HepG2 (cell line): Measurements from ENCODE around the gene FAM111A. TPM values are rescaled to one million over a fixed set of nuclear protein-coding genes. Genes with fewer than 3 reads are reported as not detected.

Experiments
- ATAC-seq: fragments of 200-7000 bp; cut with Tn5 transposase; 3 replicates; pipeline ENCODE4 v1.9.1; 2020; ENCODE audit warnings: mild to moderate bottlenecking, moderate library complexity
- BruUV-seq: library from RNA; stranded (reverse); fragments of 400-500 nt; replicated peaks from 2 replicates; lab custom pipeline; 2021; lab: Mats Ljungman, UMichigan
- CTCF ChIA-PET: fragments of 300-600 bp; formaldehyde crosslinking; extraction: SDS; loops from one replicate; lab custom pipeline; 2021; ENCODE audit warnings: low total read pairs, inconsistent platforms, low intra/inter-chr PET ratio; lab: Yijun Ruan, JAX
- POLR2A ChIA-PET: fragments of 350-600 bp; sonication (Branson Sonifier 250); formaldehyde crosslinking; loops from one replicate; lab custom pipeline; 2020; ENCODE audit warnings: antibody characterized with exemption, inconsistent platforms; lab: Yijun Ruan, JAX
- DNase-seq: peaks from one replicate; pipeline ENCODE4 v3.0.0-alpha.2; 2015; ENCODE audit warnings: low spot score
- FAIRE-seq: peaks from 3 replicates; lab custom pipeline; 2011; peaks lifted over from hg19 to GRCh38; lab: Jason Lieb, UNC
- H2AFZ ChIP-seq: one replicate; pipeline ENCODE4 v1.6.1; 2011; ENCODE audit warnings: low read length, inconsistent platforms
- H3K27ac ChIP-seq: fragments of 300-600 bp; 3 replicates; pipeline ENCODE4 v1.8.0; 2011; ENCODE audit warnings: mixed run types, mild to moderate bottlenecking, mixed read lengths, low read length, inconsistent platforms; ENCODE audit not compliant: insufficient read depth; ENCODE audit errors: extremely low read length
- H3K27me3 ChIP-seq, 2 experiments: fragments of 200-600 bp in 1 of 2; 2 replicates in 1 of 2; 3 replicates in 1 of 2; pipeline versions ENCODE4 v1.6.0 to v1.8.0; 2011; ENCODE audit warnings: low read length in 2 of 2, mild to moderate bottlenecking in 2 of 2, moderate library complexity in 2 of 2, inconsistent platforms in 1 of 2; ENCODE audit not compliant: insufficient read depth in 2 of 2, control insufficient read depth in 1 of 2
- H3K36me3 ChIP-seq, 2 experiments: fragments of 200-600 bp in 1 of 2; replicated peaks in 1 of 2; 2 replicates in 1 of 2; 3 replicates in 1 of 2; pipeline versions ENCODE4 v1.5.1 to v1.8.0; 2011; ENCODE audit warnings: low read length in 2 of 2, inconsistent platforms in 1 of 2; ENCODE audit not compliant: insufficient read depth in 2 of 2, control insufficient read depth in 1 of 2
- H3K4me1 ChIP-seq: 2 replicates; pipeline ENCODE4 v1.5.1; 2012; ENCODE audit warnings: low read length, inconsistent platforms; ENCODE audit not compliant: insufficient read depth
- H3K4me2 ChIP-seq: 2 replicates; pipeline ENCODE4 v1.6.0; 2011; ENCODE audit warnings: low read depth, low read length, inconsistent platforms
- H3K4me3 ChIP-seq, 3 experiments: fragments of 200-600 bp in 1 of 3; sonication (generic), shearing (Covaris generic) in 1 of 3; replicated peaks in 1 of 3; 2 replicates each; pipeline ENCODE4 v1.5.1; 2011 to 2016; ENCODE audit warnings: low read length in 3 of 3, inconsistent platforms in 2 of 3, low read depth in 2 of 3, mild to moderate bottlenecking in 2 of 3, control low read depth in 1 of 3, mixed read lengths in 1 of 3; ENCODE audit not compliant: insufficient read depth in 1 of 3
- H3K79me2 ChIP-seq: one replicate; pipeline ENCODE4 v1.6.1; 2011; ENCODE audit warnings: low read length, inconsistent platforms; ENCODE audit not compliant: insufficient read depth
- H3K9ac ChIP-seq: 2 replicates; pipeline ENCODE4 v1.6.0; 2011; ENCODE audit warnings: mild to moderate bottlenecking, low read depth, low read length, inconsistent platforms; ENCODE audit not compliant: insufficient read depth
- H3K9me3 ChIP-seq: 2 replicates; pipeline ENCODE4 v1.5.1; 2012; ENCODE audit warnings: mild to moderate bottlenecking, low read length
- H4K20me1 ChIP-seq: 2 replicates; pipeline ENCODE4 v1.6.0; 2011; ENCODE audit warnings: inconsistent platforms, mild to moderate bottlenecking, low read length, moderate library complexity; ENCODE audit not compliant: insufficient read depth
- ATF1 ChIP-seq: IDR thresholded peaks from 2 replicates; pipeline ENCODE4 v1.6.1; 2016; ENCODE audit warnings: mild to moderate bottlenecking, control low read depth
- CBFB ChIP-seq: sonication (generic); formaldehyde crosslinking; IDR thresholded peaks from 2 replicates; pipeline ENCODE4 v1.4.0; 2020; ENCODE audit warnings: missing genetic modification reagents
- TAF1 ChIP-seq: sonication (generic); formaldehyde crosslinking; IDR thresholded peaks from 2 replicates; pipeline ENCODE4 v1.4.0; 2020; ENCODE audit warnings: missing genetic modification reagents
- ZNF549 ChIP-seq: sonication (generic); formaldehyde crosslinking; IDR thresholded peaks from 2 replicates; pipeline ENCODE4 v1.5.0; 2020; ENCODE audit warnings: missing genetic modification reagents
- WGBS: methylation state at CpG from one replicate; pipeline ENCODE4 v1.1.6; 2017; ENCODE audit warnings: low lambda C conversion rate; 5-methylcytosine and 5-hydroxymethylcytosine counted together
- in situ Hi-C: cut with HindIII; loops from 2 replicates; pipeline ENCODE4 v1.10.0; 2017; ENCODE audit warnings: low pct_unique_long_range_greater_than_20kb; ENCODE audit not compliant: extremely low pct_ligation_motif_present
- intact Hi-C: fragments of 100-400 bp; cut with micrococcal nuclease; formaldehyde crosslinking; loops from one replicate; pipeline ENCODE4 v1.10.0; 2022; ENCODE audit not compliant: unreplicated experiment
- polyA plus RNA-seq, 8 experiments: library from polyadenylated mRNA; depleted of rRNA in 3 of 8; stranded (reverse) in 7 of 8; unstranded in 1 of 8; fragments of >200 nt; fragmentation: Illumina TruSeq in 4 of 8; extraction: Trizol in 4 of 8; gene quantifications; 2 replicates each; pipeline versions ENCODE4 v1.2.1 to v1.2.3, GENCODE V29; 2011 to 2016; ENCODE audit warnings: low read depth in 4 of 8, missing spikeins in 1 of 8, mixed read lengths in 1 of 8; ENCODE audit not compliant: insufficient read depth in 1 of 8
- total RNA-seq, 5 experiments: library from RNA; depleted of rRNA; stranded (reverse); fragments of >200 nt; fragmentation: Illumina TruSeq; extraction: Trizol; gene quantifications; 2 replicates each; pipeline ENCODE4 v1.2.3, GENCODE V29; 2016; ENCODE audit warnings: low read depth in 1 of 5
- TF ChIP-seq, protein P1 (sequence below): fragments of 450-650 bp; IDR thresholded peaks from 2 replicates; pipeline ENCODE4 v1.6.1; 2017; ENCODE audit warnings: mild to moderate bottlenecking

FAM111A gene
- total and polyA plus RNA-seq, 2 of the 13 experiments (the other 11 are each of a cell fraction or from before 2014, with no cell fraction given), result 3.2 to 13.5 TPM

DNA sequence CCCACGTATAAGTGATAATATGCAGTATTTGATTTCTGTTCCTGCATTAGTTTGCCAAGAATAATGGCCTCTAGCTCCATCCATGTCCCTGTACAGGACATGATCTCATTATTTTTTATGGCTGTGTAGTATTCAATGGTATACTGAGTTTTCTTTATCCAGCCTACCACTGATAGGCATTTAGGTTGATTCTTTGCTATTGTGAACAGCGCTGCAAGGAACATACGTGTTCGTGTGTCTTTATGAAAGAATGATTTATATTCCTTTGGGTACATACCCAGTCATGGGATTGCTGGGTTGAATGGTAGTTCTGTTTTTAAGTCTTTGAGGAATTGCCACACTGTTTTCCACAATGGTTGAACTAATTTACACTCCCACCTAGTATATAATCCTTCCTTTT is 1.5 kb upstream of the FAM111A start:
- ATAC-seq, result no peak
- no peak overlapping the region for H3K4me2 ChIP-seq
- intact Hi-C loops, result loop anchor here (10.0 kb wide), 1 partner anchor 64 kb away; no protein-coding TSS in a partner anchor
- no peak overlapping the region for H2AFZ ChIP-seq
- in situ Hi-C loops, result no loop called here
- H4K20me1 ChIP-seq, result no peaks in the 10 kb centered on the region
- H3K9ac ChIP-seq, result no peak overlapping the region
- 93% methylated on average over 4 of the region's 4 CpGs for WGBS
- POLR2A ChIA-PET, result no interaction called here
- no peak overlapping the region for H3K4me3 ChIP-seq
- H3K36me3 ChIP-seq, result no peaks in the 10 kb centered on the region
- FAIRE-seq, result no peak
- H3K4me1 ChIP-seq, result peaks cover 46% of the 10 kb centered on the region
- no peak for DNase-seq
- no peaks in the 10 kb centered on the region for H3K27me3 ChIP-seq
- CTCF ChIA-PET, result interaction anchor here (2.1 kb wide), 1 partner anchor 17 kb away, joined by 15 read pairs; no protein-coding TSS in a partner anchor
- no peak overlapping the region for H3K27ac ChIP-seq
- H3K9me3 ChIP-seq, result no peaks in the 10 kb centered on the region
- BruUV-seq, result no TSS peak
- TF ChIP-seq TAF1 (CRISPR knock-in tag), result no peak
- TF ChIP-seq, all 625 proteins: peak for 0
- no peaks in the 10 kb centered on the region for H3K79me2 ChIP-seq

DNA sequence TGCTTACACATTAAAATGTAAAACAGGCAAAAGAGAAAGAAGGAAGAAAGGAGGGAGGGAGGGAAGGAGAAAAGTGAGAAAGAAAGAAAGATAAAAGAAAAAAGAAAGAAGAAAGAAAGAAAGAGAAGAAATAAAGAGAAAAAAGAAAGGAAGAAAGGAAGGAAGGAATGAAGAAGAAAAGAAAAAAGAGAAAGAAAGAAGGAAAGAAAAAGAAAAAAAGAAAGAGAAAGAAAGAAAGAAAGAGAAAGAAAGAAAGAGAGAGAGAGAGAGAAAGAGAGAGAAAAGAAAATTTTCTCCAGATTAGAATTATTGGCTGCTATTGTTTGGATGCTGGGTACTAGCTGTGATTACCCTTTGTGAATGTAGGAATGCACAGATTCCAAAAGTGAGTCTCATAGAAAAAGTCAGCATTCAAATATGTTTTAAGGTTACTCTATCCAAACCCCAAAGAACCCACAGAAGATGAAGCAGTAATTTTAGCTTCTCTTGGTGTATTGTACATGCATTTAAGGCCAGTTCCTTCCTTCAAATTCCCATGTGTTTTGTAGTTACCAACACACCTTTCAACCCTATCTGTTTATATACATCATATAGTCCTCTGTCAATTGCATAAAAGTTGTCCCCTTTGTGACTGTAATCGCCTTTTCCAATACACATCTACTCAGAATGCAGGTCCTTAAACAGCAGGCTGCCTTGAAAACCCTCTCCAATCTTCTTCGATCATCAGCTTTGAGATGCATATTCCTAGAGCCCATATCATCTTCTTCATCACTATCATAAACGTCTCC is 789 bp upstream of the FAM111A start:
- ChIA-PET POLR2A (interaction anchor here (0.6 to 1.0 kb wide), 5 partner anchors 16 to 36 kb away, joined by 3 to 10 read pairs (median 4); partner anchors contain the start of genes DTX4 and FAM111B), CTCF (interaction anchor here (2.1 kb wide), 1 partner anchor 17 kb away, joined by 15 read pairs; no protein-coding TSS in a partner anchor)
- Histone ChIP-seq H3K36me3 (no peaks in the 10 kb centered on the region), H3K9ac (peak overlapping the region; percentile 58), H3K27ac (peak overlapping the region; percentile 74), H3K27me3 (no peaks in the 10 kb centered on the region), H3K4me2 (peak overlapping the region; percentile 79), H2AFZ (peak overlapping the region; percentile 85), H3K4me3 (peak overlapping the region; percentile 79 to 82 (median 81)), H3K79me2 (no peaks in the 10 kb centered on the region), H4K20me1 (no peaks in the 10 kb centered on the region), H3K9me3 (no peaks in the 10 kb centered on the region), H3K4me1 (peaks cover 46% of the 10 kb centered on the region)
- WGBS, result 0% methylated on average over 3 of the region's 3 CpGs
- intact Hi-C loops (loop anchor here (1.0 to 10.0 kb wide), 2 partner anchors 16 to 63 kb away; no protein-coding TSS in a partner anchor), in situ Hi-C loops (no loop called here)
- no peak for ATAC-seq
- BruUV-seq, result TSS peak; percentile 87
- no peak for DNase-seq
- no peak for FAIRE-seq
- TF ChIP-seq CBFB (no peak), ATF1 (CRISPR knock-in tag) (0 out of 2 replicates have a peak, but pooled peaks have one; percentile 25), ZNF549 (CRISPR knock-in tag) (0 out of 2 replicates have a peak, but pooled peaks have one; percentile 6)
- TF ChIP-seq, protein P1, sequence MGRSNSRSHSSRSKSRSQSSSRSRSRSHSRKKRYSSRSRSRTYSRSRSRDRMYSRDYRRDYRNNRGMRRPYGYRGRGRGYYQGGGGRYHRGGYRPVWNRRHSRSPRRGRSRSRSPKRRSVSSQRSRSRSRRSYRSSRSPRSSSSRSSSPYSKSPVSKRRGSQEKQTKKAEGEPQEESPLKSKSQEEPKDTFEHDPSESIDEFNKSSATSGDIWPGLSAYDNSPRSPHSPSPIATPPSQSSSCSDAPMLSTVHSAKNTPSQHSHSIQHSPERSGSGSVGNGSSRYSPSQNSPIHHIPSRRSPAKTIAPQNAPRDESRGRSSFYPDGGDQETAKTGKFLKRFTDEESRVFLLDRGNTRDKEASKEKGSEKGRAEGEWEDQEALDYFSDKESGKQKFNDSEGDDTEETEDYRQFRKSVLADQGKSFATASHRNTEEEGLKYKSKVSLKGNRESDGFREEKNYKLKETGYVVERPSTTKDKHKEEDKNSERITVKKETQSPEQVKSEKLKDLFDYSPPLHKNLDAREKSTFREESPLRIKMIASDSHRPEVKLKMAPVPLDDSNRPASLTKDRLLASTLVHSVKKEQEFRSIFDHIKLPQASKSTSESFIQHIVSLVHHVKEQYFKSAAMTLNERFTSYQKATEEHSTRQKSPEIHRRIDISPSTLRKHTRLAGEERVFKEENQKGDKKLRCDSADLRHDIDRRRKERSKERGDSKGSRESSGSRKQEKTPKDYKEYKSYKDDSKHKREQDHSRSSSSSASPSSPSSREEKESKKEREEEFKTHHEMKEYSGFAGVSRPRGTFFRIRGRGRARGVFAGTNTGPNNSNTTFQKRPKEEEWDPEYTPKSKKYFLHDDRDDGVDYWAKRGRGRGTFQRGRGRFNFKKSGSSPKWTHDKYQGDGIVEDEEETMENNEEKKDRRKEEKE, result no peak
